PC-9 (cell line): Measurements from ENCODE around the gene ASB1.

ENCODE experiments used
- EZH2 ChIP-seq: fragments of 200-600 bp; sonication (generic); IDR thresholded peaks from 2 replicates; pipeline ENCODE4 v1.8.0; 2017; ENCODE audit warnings: antibody characterized with exemption, low read depth
- TF ChIP-seq, protein P1 (sequence below): fragments of 200-600 bp; sonication (generic); conservative IDR thresholded peaks from 2 replicates; pipeline ENCODE4 v1.6.1; 2017; ENCODE audit warnings: mixed run types, antibody characterized with exemption, mild to moderate bottlenecking, moderate library complexity

DNA sequence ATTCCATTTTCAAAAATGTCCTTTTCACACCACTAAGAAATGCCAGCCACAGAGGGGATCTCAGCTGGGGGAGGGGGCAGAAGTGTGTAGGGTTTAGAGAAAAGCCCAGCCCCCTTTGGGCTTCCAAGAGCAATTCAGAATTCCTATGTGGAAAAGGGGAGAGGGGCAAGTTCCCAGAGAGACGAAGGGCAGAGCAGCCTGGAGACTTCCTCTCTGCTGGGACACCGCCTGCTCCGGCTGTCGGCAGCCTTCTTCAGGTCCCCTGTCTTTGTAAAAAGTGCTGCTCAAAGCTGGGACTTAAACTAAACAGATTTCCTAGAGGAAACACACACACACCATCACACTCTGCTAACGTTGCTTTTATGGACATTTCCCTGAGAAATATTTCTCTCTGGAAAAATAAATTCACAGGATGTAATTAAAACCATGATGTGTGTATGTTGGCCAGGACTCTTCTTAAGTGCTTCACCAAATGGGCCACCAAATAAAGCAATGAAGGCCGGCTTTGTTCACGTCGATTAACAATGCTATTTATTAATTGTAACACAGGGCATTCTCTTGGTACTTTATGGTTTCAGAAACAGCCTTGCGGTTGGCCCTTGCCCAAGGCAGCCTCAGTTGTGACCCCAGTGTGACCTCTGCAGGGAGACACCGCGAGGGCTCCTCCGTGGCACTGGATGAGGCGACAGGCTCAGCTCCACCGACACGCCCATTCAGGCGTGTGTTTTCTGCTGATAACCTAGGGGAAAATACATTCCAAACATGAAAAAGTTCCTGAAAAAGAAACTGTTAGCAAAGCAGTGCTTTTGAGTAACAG is 5.6 kb upstream of the ASB1 start:
- TF ChIP-seq, protein P1, sequence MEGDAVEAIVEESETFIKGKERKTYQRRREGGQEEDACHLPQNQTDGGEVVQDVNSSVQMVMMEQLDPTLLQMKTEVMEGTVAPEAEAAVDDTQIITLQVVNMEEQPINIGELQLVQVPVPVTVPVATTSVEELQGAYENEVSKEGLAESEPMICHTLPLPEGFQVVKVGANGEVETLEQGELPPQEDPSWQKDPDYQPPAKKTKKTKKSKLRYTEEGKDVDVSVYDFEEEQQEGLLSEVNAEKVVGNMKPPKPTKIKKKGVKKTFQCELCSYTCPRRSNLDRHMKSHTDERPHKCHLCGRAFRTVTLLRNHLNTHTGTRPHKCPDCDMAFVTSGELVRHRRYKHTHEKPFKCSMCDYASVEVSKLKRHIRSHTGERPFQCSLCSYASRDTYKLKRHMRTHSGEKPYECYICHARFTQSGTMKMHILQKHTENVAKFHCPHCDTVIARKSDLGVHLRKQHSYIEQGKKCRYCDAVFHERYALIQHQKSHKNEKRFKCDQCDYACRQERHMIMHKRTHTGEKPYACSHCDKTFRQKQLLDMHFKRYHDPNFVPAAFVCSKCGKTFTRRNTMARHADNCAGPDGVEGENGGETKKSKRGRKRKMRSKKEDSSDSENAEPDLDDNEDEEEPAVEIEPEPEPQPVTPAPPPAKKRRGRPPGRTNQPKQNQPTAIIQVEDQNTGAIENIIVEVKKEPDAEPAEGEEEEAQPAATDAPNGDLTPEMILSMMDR, result no peak
- no peak for TF ChIP-seq EZH2
